Esophagus squamous epithelium (tissue), 4 donors: ENCODE data around the gene RDH5.

Experiments
- POLR2A ChIP-seq, 4 donors: fragments of 450-650 bp; IDR thresholded peaks; one replicate each; pipeline ENCODE4 v1.6.1; 2017; ENCODE audit warnings: antibody characterized with exemption in 4 of 4, mild to moderate bottlenecking in 4 of 4, moderate library complexity in 3 of 4
- TF ChIP-seq, protein P1 (sequence below), 6 experiments: fragments of 450-650 bp in 4 of 6; fragments of 200-600 bp in 2 of 6; sonication (generic) in 2 of 6; IDR thresholded peaks; one replicate each; pipeline ENCODE4 v1.5.1; 2016 to 2019; ENCODE audit warnings: antibody characterized with exemption in 6 of 6, mild to moderate bottlenecking in 4 of 6, moderate library complexity in 4 of 6

DNA sequence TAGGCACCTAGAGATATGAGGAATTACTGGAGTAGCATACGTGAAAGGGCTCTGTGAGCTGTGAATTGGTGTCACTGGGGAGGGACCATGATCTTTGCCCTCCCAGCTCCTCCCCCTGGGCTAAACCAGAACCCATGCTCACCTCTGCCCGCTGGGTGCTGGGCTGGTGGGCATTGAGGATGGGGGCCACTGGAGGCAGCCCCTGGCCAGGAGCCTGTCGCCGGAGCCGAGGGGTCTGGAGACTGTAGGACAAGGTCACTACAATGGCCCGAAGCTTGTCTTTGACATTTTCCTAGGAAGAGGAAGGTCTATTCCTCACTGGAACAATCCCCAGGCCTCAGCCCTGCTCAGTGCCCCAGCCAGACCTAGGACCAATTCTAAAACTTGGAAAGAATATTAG is 24.1 kb upstream of the RDH5 start:
- TF ChIP-seq, protein P1, sequence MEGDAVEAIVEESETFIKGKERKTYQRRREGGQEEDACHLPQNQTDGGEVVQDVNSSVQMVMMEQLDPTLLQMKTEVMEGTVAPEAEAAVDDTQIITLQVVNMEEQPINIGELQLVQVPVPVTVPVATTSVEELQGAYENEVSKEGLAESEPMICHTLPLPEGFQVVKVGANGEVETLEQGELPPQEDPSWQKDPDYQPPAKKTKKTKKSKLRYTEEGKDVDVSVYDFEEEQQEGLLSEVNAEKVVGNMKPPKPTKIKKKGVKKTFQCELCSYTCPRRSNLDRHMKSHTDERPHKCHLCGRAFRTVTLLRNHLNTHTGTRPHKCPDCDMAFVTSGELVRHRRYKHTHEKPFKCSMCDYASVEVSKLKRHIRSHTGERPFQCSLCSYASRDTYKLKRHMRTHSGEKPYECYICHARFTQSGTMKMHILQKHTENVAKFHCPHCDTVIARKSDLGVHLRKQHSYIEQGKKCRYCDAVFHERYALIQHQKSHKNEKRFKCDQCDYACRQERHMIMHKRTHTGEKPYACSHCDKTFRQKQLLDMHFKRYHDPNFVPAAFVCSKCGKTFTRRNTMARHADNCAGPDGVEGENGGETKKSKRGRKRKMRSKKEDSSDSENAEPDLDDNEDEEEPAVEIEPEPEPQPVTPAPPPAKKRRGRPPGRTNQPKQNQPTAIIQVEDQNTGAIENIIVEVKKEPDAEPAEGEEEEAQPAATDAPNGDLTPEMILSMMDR (IDR thresholded peaks at IDR 0.05) = no peak
- no peak for TF ChIP-seq POLR2A (IDR thresholded peaks at IDR 0.05)
